K562 (cell line): ENCODE results near the gene ANGEL2. TPM values are rescaled to one million over a fixed set of nuclear protein-coding genes. Genes with fewer than 3 reads are reported as not detected.
"Not testable (repeated sequence)": the region's sequence is repeated elsewhere in the genome, so short reads cannot be mapped to it uniquely, and the experiment has no call there.

Experiments
- ARNT ChIP-seq, 2 experiments: fragments of 450-650 bp; IDR thresholded peaks; 2 replicates each; pipeline ENCODE4 v1.6.1; 2016; ENCODE audit warnings: mild to moderate bottlenecking in 1 of 2
- ATF1 ChIP-seq, 2 experiments: fragments of 450-650 bp in 1 of 2; IDR thresholded peaks; 2 replicates each; pipeline ENCODE4 v1.6.1; 2016; ENCODE audit warnings: missing compliant biosample characterization in 1 of 2, missing genetic modification characterization in 1 of 2
- ATF4 ChIP-seq: fragments of 450-650 bp; formaldehyde crosslinking; IDR thresholded peaks from 2 replicates; pipeline ENCODE4 v1.4.0; 2022; ENCODE audit warnings: mild to moderate bottlenecking, moderate library complexity
- ATF7 ChIP-seq: fragments of 450-650 bp; IDR thresholded peaks from 2 replicates; pipeline ENCODE4 v1.7.1; 2014; ENCODE audit warnings: mild to moderate bottlenecking, moderate library complexity
- DACH1 ChIP-seq: fragments of 450-650 bp; IDR thresholded peaks from 2 replicates; pipeline ENCODE4 v1.6.1; 2018; ENCODE audit not compliant: partially characterized antibody
- DIDO1 ChIP-seq: fragments of 450-650 bp; IDR thresholded peaks from 2 replicates; pipeline ENCODE4 v1.6.1; 2016; ENCODE audit warnings: low read depth, missing biosample characterization, missing genetic modification characterization
- EHMT2 ChIP-seq: fragments of 450-650 bp; IDR thresholded peaks from 2 replicates; pipeline ENCODE4 v1.6.1; 2018; ENCODE audit warnings: antibody characterized with exemption
- GTF2A2 ChIP-seq: IDR thresholded peaks from 2 replicates; pipeline ENCODE4 v1.6.1; 2016; ENCODE audit warnings: mild to moderate bottlenecking, missing genetic modification characterization, missing compliant biosample characterization
- HDAC1 ChIP-seq, 2 experiments: fragments of 450-650 bp; IDR thresholded peaks; 2 replicates each; pipeline ENCODE4 v1.6.1; 2016 to 2017; ENCODE audit warnings: inconsistent platforms in 1 of 2, mild to moderate bottlenecking in 1 of 2, moderate library complexity in 1 of 2
- ID3 ChIP-seq, 2 experiments: fragments of 250-450 bp in 1 of 2; fragments of 450-650 bp in 1 of 2; sonication (Bioruptor Pico) in 1 of 2; IDR thresholded peaks; 2 replicates each; pipeline versions ENCODE4 v1.6.1 to v1.8.0; 2016 to 2021; ENCODE audit warnings: mild to moderate bottlenecking in 2 of 2, moderate library complexity in 2 of 2, missing compliant biosample characterization in 1 of 2, missing genetic modification characterization in 1 of 2
- KAT8 ChIP-seq: fragments of 450-650 bp; IDR thresholded peaks from 2 replicates; pipeline ENCODE4 v1.6.1; 2016; ENCODE audit warnings: low read depth, mild to moderate bottlenecking
- MAX ChIP-seq: sonication (generic); formaldehyde crosslinking; IDR thresholded peaks from 2 replicates; pipeline ENCODE4 v1.9.0; 2022; ENCODE audit warnings: mild to moderate bottlenecking, missing genetic modification reagents
- MEF2D ChIP-seq: conservative IDR thresholded peaks from 2 replicates; pipeline ENCODE4 v1.6.1; 2016; ENCODE audit warnings: low read depth, missing genetic modification characterization, missing compliant biosample characterization
- NBN ChIP-seq: fragments of 450-650 bp; IDR thresholded peaks from 2 replicates; pipeline ENCODE4 v1.6.1; 2016; ENCODE audit warnings: low read depth, mild to moderate bottlenecking
- PBX2 ChIP-seq, 2 experiments: IDR thresholded peaks in 1 of 2; conservative IDR thresholded peaks in 1 of 2; 2 replicates each; pipeline ENCODE4 v1.6.1; 2016; ENCODE audit warnings: low read depth in 2 of 2, mild to moderate bottlenecking in 1 of 2, missing compliant biosample characterization in 1 of 2, missing genetic modification characterization in 1 of 2, moderate library complexity in 1 of 2
- POLR2B ChIP-seq: fragments of 450-650 bp; IDR thresholded peaks from 2 replicates; pipeline ENCODE4 v1.6.1; 2018; ENCODE audit warnings: low read depth; ENCODE audit not compliant: partially characterized antibody
- SMARCA5 ChIP-seq: fragments of 450-650 bp; IDR thresholded peaks from 2 replicates; pipeline ENCODE4 v1.6.1; 2016
- VEZF1 ChIP-seq: fragments of 200-800 bp; sonication (Bioruptor generic); IDR thresholded peaks from 2 replicates; pipeline ENCODE4 v1.6.1; 2017; ENCODE audit warnings: missing genetic modification characterization, missing compliant biosample characterization
- YY1 ChIP-seq, 3 experiments: IDR thresholded peaks; 2 replicates each; pipeline ENCODE4 v1.6.1; 2011; ENCODE audit warnings: low read length in 2 of 3, mild to moderate bottlenecking in 2 of 3, moderate library complexity in 2 of 3, borderline replicate concordance in 1 of 3, control low read depth in 1 of 3, low read depth in 1 of 3; ENCODE audit not compliant: insufficient read depth in 3 of 3, insufficient replicate concordance in 2 of 3, control insufficient read depth in 1 of 3, insufficient read length in 1 of 3; ENCODE audit errors: extremely low read depth in 1 of 3
- polyA plus RNA-seq, 8 experiments: library from polyadenylated mRNA; depleted of rRNA in 4 of 8; stranded (reverse) in 5 of 8; unstranded in 3 of 8; fragments of >200 nt; fragmentation: Nextera tagmentation in 2 of 8; fragmentation: Illumina TruSeq in 1 of 8; extraction: Ambion mirVana in 2 of 8; extraction: Trizol in 1 of 8; gene quantifications; 2 replicates each; pipeline versions ENCODE4 v1.2.1 to v1.2.3, GENCODE V29; 2011 to 2014; ENCODE audit warnings: inconsistent platforms in 1 of 8, missing spikeins in 1 of 8
- total RNA-seq, 7 experiments: library from RNA; depleted of rRNA in 6 of 7; stranded (reverse); fragments of >200 nt in 6 of 7; fragmentation: Illumina TruSeq in 2 of 7; extraction: Trizol in 2 of 7; gene quantifications; 2 replicates each; pipeline versions ENCODE4 v1.2.1 to v1.2.3, GENCODE V29; 2011 to 2021; ENCODE audit warnings: low replicate concordance in 1 of 7

ANGEL2 gene
- total and polyA plus RNA-seq, 9 of the 15 experiments (the other 6 are each of a cell fraction or from before 2014, with no cell fraction given) = 6.8 to 34.6 (median 26.2) TPM

- TF ChIP-seq ATF1 (CRISPR knock-in tag; IDR thresholded peaks at IDR 0.05); ID3 (CRISPR knock-in tag; IDR thresholded peaks at IDR 0.05); PBX2 (CRISPR knock-in tag; IDR thresholded peaks at IDR 0.05; ENCODE audit: low read depth): not testable (repeated sequence)
- TF ChIP-seq ATF1 (tag; IDR thresholded peaks at IDR 0.05) = peak; percentile 81
- TF ChIP-seq GTF2A2 (tag) = peak; percentile 49; the same call in 1 of the 2 replicates
- peak; percentile 55; the same call in 1 of the 2 replicates for TF ChIP-seq ATF4 (CRISPR knock-in tag)
- TF ChIP-seq MEF2D (tag) = peak; percentile 62
- TF ChIP-seq DIDO1 = 0 out of 2 replicates have a peak, but pooled peaks have one; percentile 25
- TF ChIP-seq ID3 (tag; IDR thresholded peaks at IDR 0.05) = peak; percentile 66; the same call in 1 of the 2 replicates
- TF ChIP-seq NBN = peak; percentile 88; the same call in 1 of the 2 replicates
- peak; percentile 69 for TF ChIP-seq ATF7
- peak; percentile 42; the same call in 1 of the 2 replicates for TF ChIP-seq KAT8
- TF ChIP-seq DACH1 = peak; percentile 52
- TF ChIP-seq MAX (CRISPR knock-in tag) = peak; percentile 69
- 0 out of 2 replicates have a peak, but pooled peaks have one; percentile 12 for TF ChIP-seq EHMT2
- TF ChIP-seq VEZF1 (CRISPR knock-in tag) = peak; percentile 54; the same call in 1 of the 2 replicates
- TF ChIP-seq POLR2B = peak; percentile 61
- peak in 1 of 2 experiments; percentile 54; a peak in 1 of 4 replicates for TF ChIP-seq HDAC1 (IDR thresholded peaks at IDR 0.05)
- peak in 1 of 2 experiments; percentile 83; a peak in 3 of 4 replicates for TF ChIP-seq ARNT (IDR thresholded peaks at IDR 0.05)
- peak; percentile 55 for TF ChIP-seq SMARCA5
- peak; percentile 16 to 83 (median 31) for TF ChIP-seq YY1 (IDR thresholded peaks at IDR 0.05; ENCODE audit: borderline replicate concordance in 1 of 3, control insufficient read depth in 1 of 3, extremely low read depth in 1 of 3, insufficient read depth in 3 of 3, insufficient read length in 1 of 3, insufficient replicate concordance in 2 of 3, low read depth in 1 of 3, low read length in 2 of 3)
- TF ChIP-seq PBX2 (tag; conservative IDR thresholded peaks at IDR 0.05; ENCODE audit: low read depth) = peak; percentile 68
These were observed 29.9 kb upstream of the ANGEL2 start (continued) for GRCh38 chr1:213045321-213046226.
